Ramos (cell line): ENCODE data around the gene GAS7.
"Not testable (repeated sequence)": the region's sequence is repeated elsewhere in the genome, so short reads cannot be mapped to it uniquely, and the experiment has no call there.

Experiments
- in situ Hi-C: fragments of 300-500 bp; cut with MboI; formaldehyde crosslinking; loops from one replicate; pipeline ENCODE4 v1.14.3; 2022; ENCODE audit warnings: low sequenced_read_pairs; ENCODE audit not compliant: unreplicated experiment

Gene GAS7

GRCh38 chr17:10057466-10057865 is 140.9 kb downstream of the GAS7 start:
- in situ Hi-C loops = not testable (repeated sequence)

- in situ Hi-C loops = no loop called here
These were observed 143.0 kb downstream of the GAS7 start for GRCh38 chr17:10055262-10055975.

- in situ Hi-C loops = no loop called here
These were observed 144.4 kb downstream of the GAS7 start for GRCh38 chr17:10053782-10054540.

GRCh38 chr17:10052106-10052813 is 146.1 kb downstream of the GAS7 start:
- in situ Hi-C loops = no loop called here

GRCh38 chr17:10051112-10051511 is 147.3 kb downstream of the GAS7 start:
- in situ Hi-C loops = no loop called here

- in situ Hi-C loops = no loop called here
These were observed 147.8 kb downstream of the GAS7 start for GRCh38 chr17:10050597-10051101.

- in situ Hi-C loops = no loop called here
These were observed 149.6 kb downstream of the GAS7 start for GRCh38 chr17:10048629-10049350.

GRCh38 chr17:10046786-10047785 is 151.3 kb downstream of the GAS7 start:
- in situ Hi-C loops = no loop called here

- in situ Hi-C loops = no loop called here
These were observed 152.3 kb downstream of the GAS7 start for GRCh38 chr17:10045871-10046658.

GRCh38 chr17:10042589-10043244 is 155.7 kb downstream of the GAS7 start:
- in situ Hi-C loops = no loop called here

GRCh38 chr17:10041916-10042588 is 156.4 kb downstream of the GAS7 start:
- in situ Hi-C loops = no loop called here

- in situ Hi-C loops = no loop called here
These were observed 157.2 kb downstream of the GAS7 start for GRCh38 chr17:10041287-10041612.

- in situ Hi-C loops = no loop called here
These were observed 161.8 kb downstream of the GAS7 start for GRCh38 chr17:10036511-10037061.

- in situ Hi-C loops = no loop called here
These were observed 162.5 kb downstream of the GAS7 start for GRCh38 chr17:10035885-10036284.

GRCh38 chr17:10034719-10035475 is 163.5 kb downstream of the GAS7 start:
- in situ Hi-C loops = no loop called here

GRCh38 chr17:10033959-10034358 is 164.4 kb downstream of the GAS7 start:
- in situ Hi-C loops = no loop called here
